Tibial artery (tissue), 4 donors: ENCODE data around the gene CLUH.

Source experiments
- DNase-seq, 2 donors: peaks; one replicate each; pipeline ENCODE4 v3.0.0-alpha.2; 2019
- H3K27ac ChIP-seq, 2 donors: fragments of 200-600 bp; sonication (generic) in 1 of 2; 1 replicate in 1 of 2; 2 replicates in 1 of 2; pipeline ENCODE4 v1.5.1; 2018 to 2019; ENCODE audit warnings: mild to moderate bottlenecking in 1 of 2
- H3K27me3 ChIP-seq, 2 donors: fragments of 200-600 bp; sonication (generic) in 1 of 2; one replicate each; pipeline versions ENCODE4 v1.5.1 to v1.6.0; 2016 to 2019
- H3K36me3 ChIP-seq, 3 donors: fragments of 200-600 bp; sonication (generic) in 2 of 3; one replicate each; pipeline ENCODE4 v1.5.1; 2016 to 2019; ENCODE audit warnings: mild to moderate bottlenecking in 2 of 3
- H3K4me1 ChIP-seq, 4 donors: fragments of 200-600 bp; sonication (generic) in 2 of 4; 1 replicate in 3 of 4; 2 replicates in 1 of 4; pipeline ENCODE4 v1.5.1; 2016 to 2019
- H3K4me3 ChIP-seq, 2 donors: fragments of 200-600 bp; sonication (generic) in 1 of 2; 1 replicate in 1 of 2; 2 replicates in 1 of 2; pipeline ENCODE4 v1.5.1; 2018 to 2019; ENCODE audit warnings: mild to moderate bottlenecking in 2 of 2
- H3K9me3 ChIP-seq, 3 donors: fragments of 200-600 bp; sonication (generic) in 1 of 3; one replicate each; pipeline ENCODE4 v1.5.1; 2016 to 2019
- intact Hi-C: fragments of 100-400 bp; cut with DNase I; formaldehyde crosslinking; loops from one replicate; pipeline ENCODE4 v1.15.0; 2023; ENCODE audit warnings: low total_unique reads
- TF ChIP-seq, protein P1 (sequence below), 2 experiments: fragments of 200-600 bp in 1 of 2; fragments of 450-650 bp in 1 of 2; IDR thresholded peaks; one replicate each; pipeline ENCODE4 v1.5.1; 2017 to 2019; ENCODE audit warnings: antibody characterized with exemption in 2 of 2, mild to moderate bottlenecking in 1 of 2, moderate library complexity in 1 of 2

The CLUH gene, protein sequence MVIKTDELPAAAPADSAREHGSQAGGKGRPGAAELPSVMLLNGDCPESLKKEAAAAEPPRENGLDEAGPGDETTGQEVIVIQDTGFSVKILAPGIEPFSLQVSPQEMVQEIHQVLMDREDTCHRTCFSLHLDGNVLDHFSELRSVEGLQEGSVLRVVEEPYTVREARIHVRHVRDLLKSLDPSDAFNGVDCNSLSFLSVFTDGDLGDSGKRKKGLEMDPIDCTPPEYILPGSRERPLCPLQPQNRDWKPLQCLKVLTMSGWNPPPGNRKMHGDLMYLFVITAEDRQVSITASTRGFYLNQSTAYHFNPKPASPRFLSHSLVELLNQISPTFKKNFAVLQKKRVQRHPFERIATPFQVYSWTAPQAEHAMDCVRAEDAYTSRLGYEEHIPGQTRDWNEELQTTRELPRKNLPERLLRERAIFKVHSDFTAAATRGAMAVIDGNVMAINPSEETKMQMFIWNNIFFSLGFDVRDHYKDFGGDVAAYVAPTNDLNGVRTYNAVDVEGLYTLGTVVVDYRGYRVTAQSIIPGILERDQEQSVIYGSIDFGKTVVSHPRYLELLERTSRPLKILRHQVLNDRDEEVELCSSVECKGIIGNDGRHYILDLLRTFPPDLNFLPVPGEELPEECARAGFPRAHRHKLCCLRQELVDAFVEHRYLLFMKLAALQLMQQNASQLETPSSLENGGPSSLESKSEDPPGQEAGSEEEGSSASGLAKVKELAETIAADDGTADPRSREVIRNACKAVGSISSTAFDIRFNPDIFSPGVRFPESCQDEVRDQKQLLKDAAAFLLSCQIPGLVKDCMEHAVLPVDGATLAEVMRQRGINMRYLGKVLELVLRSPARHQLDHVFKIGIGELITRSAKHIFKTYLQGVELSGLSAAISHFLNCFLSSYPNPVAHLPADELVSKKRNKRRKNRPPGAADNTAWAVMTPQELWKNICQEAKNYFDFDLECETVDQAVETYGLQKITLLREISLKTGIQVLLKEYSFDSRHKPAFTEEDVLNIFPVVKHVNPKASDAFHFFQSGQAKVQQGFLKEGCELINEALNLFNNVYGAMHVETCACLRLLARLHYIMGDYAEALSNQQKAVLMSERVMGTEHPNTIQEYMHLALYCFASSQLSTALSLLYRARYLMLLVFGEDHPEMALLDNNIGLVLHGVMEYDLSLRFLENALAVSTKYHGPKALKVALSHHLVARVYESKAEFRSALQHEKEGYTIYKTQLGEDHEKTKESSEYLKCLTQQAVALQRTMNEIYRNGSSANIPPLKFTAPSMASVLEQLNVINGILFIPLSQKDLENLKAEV (N-terminal part only)

DNA sequence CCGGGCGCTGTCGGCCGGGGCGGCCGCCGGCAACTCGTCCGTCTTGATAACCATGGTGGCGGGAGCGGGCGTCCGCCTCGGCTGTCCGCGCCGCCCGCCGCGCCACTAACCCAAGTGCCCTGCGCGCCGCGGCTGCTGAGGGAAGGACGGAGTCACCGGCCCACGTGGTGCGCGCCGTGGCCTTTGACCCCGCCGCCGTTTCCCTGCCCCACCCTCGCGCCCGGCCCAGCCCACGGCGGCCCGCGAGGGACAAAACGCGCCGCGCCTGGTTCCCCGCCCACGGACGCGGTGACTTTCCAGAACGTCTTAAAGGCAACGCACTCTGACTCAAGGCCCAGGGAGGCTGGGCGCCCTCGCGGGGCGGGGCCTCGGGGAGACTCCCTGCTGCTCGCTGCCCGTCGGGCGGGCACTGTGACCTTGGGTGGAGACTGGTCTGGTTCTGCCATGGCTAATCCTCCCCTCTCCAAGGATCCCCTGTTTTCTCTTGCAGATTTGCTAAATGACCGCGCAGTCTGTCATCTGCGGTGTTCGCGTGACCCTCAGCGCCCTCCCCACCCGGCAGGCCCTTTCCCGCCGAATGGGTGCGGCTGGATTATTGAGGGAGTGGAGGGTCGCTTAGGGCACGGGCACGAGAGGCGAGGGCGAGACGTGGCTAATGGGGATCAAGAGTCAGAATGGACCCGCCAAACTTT is at the start of gene CLUH:
Gene CLUH (minus strand): TSS at position 157 of the 692 bp plus-strand sequence. CDS start 103 bp downstream, at position 54.
- peak; percentile 94 to 99 for DNase-seq
- Histone ChIP-seq H3K4me3 (peak within 1 kb of the TSS; percentile 81 to 94), H3K9me3 (no peaks in the 10 kb centered on the region), H3K27me3 (no peaks in the 10 kb centered on the region), H3K27ac (peak within 1 kb of the TSS; percentile 77 to 78), H3K36me3 (no peaks in the 10 kb centered on the region), H3K4me1 (peaks cover 5 to 54% (median 50%) of the 10 kb centered on the region in 4 donors)
- intact Hi-C loops, result loop anchor here (10.0 kb wide), 1 partner anchor 953 kb away; the partner anchor contains the start of genes EMC6 and TAX1BP3
- TF ChIP-seq, protein P1, sequence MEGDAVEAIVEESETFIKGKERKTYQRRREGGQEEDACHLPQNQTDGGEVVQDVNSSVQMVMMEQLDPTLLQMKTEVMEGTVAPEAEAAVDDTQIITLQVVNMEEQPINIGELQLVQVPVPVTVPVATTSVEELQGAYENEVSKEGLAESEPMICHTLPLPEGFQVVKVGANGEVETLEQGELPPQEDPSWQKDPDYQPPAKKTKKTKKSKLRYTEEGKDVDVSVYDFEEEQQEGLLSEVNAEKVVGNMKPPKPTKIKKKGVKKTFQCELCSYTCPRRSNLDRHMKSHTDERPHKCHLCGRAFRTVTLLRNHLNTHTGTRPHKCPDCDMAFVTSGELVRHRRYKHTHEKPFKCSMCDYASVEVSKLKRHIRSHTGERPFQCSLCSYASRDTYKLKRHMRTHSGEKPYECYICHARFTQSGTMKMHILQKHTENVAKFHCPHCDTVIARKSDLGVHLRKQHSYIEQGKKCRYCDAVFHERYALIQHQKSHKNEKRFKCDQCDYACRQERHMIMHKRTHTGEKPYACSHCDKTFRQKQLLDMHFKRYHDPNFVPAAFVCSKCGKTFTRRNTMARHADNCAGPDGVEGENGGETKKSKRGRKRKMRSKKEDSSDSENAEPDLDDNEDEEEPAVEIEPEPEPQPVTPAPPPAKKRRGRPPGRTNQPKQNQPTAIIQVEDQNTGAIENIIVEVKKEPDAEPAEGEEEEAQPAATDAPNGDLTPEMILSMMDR (IDR thresholded peaks at IDR 0.05), result no peak

DNA sequence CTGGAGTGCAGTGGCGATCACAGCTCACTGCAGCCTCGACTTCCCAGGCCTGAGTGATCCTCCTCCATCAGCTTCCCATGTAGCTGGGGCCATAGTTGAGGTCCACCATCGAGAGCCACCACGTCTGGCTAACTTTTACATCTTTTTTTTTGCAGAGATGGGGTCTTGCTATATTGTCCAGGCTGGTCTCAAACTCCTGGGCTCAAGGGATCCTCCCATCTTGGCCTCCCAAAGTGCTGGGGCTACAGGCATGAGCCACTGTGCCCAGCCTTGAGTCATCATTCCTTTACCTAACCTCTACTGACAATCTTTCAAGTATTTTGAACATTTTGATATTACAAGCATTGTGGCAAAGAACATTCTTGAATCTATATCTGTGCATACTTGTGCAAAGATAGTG is 47.3 kb upstream of the CLUH start:
- Histone ChIP-seq H3K36me3 (no peaks in the 10 kb centered on the region), H3K27ac (no peak overlapping the region), H3K9me3 (no peaks in the 10 kb centered on the region), H3K4me3 (no peak overlapping the region), H3K27me3 (peaks cover 0 to 61% of the 10 kb centered on the region in 2 donors), H3K4me1 (peaks cover 0 to 16% (median 11%) of the 10 kb centered on the region in 4 donors)
- no peak for DNase-seq
- intact Hi-C loops, result no loop called here
- TF ChIP-seq, protein P1 (IDR thresholded peaks at IDR 0.05), result no peak

DNA sequence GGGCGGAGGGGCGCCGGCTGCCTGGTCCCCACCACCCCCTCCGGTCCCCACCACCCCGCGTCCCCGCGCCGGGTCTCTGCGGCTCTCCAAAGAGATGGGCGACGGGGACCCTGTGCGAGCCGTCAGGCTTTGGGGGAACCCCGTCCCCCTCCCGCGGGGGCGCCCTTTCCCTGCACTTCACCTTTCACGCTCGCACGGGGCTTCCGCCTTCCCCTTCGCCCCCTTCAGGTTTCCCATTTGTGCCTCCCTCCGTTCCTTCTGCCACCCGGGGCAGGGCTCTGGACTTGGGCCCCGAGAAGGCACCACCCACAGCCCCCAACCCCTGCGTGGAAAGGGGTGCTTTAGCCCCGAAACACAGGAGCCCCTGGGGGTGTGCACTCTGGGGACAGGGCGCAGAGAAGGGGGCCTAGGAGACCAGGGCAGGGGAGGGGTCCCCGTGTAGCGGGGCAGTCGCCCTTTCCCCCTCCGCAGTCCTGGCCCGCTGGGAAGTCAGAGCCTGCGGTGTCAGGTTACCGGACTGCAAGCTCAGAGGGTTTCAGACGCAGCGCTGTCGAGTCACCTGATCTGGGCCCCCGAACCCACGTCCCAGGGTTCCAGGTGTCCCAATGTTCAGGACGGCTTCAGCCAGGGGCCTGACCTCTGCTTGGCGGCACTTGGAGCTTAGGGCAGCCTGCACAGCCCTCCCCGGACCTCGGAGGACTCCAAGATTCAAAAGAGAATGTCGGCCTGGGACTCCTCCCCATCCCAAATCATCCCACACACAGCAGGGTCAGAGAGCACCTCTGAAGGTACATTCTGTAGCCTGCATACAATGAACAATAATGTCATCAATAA is 44.5 kb upstream of the CLUH start:
- Histone ChIP-seq H3K4me1 (peaks cover 0 to 16% (median 11%) of the 10 kb centered on the region in 4 donors), H3K27me3 (peaks cover 0 to 70% of the 10 kb centered on the region in 2 donors), H3K9me3 (no peaks in the 10 kb centered on the region), H3K36me3 (no peaks in the 10 kb centered on the region), H3K4me3 (peak overlapping the region; percentile 7 to 39), H3K27ac (no peak overlapping the region)
- TF ChIP-seq, protein P1 (IDR thresholded peaks at IDR 0.05), result no peak
- intact Hi-C loops, result no loop called here
- no peak for DNase-seq

DNA sequence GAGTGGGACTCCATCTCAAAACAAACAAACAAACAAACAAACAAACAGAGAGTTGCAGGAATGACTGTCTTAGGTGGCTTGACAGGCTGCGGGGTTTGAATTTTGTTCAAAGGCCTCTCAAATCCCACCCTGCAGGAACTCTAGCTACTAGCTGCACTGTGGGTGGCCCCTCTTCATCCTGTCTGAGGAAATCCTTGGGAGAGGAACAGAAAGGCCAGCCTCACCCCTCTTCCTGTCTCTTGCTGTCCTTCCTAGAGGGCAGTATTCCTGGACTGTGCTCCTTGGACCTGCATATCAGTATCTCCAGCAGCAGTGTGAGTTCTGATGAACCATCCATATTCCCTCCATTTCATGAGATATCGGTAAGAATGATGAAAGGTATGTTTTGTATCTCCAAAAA is 39.9 kb upstream of the CLUH start:
- Histone ChIP-seq H3K4me3 (no peak overlapping the region), H3K9me3 (no peaks in the 10 kb centered on the region), H3K27me3 (peaks cover 0 to 88% of the 10 kb centered on the region in 2 donors), H3K36me3 (no peaks in the 10 kb centered on the region), H3K4me1 (peaks cover 0 to 26% (median 17%) of the 10 kb centered on the region in 4 donors), H3K27ac (no peak overlapping the region)
- TF ChIP-seq, protein P1 (IDR thresholded peaks at IDR 0.05), result no peak
- intact Hi-C loops, result no loop called here
- no peak for DNase-seq
